ENCODE data around the gene IFNA10.

GRCh38 chr9:21171351-21171750 is 35.6 kb downstream of the IFNA10 start:
- TF ChIP-seq CTCF (IDR thresholded peaks at IDR 0.05; ENCODE audit: low read depth, low read length) (no peak), EZH2phosphoT487 (IDR thresholded peaks at IDR 0.05; ENCODE audit: low read depth) (no peak)
